GM23338 (cell line): ENCODE results near the gene KSR2. TPM values are rescaled to one million over a fixed set of nuclear protein-coding genes. Genes with fewer than 3 reads are reported as not detected.

Experiments used
- ATAC-seq: fragments of 200-7000 bp; cut with Tn5 transposase; 3 replicates; pipeline ENCODE4 v1.9.1; 2020
- DNase-seq: peaks from one replicate; pipeline ENCODE4 v3.0.0-alpha.2; 2015; ENCODE audit warnings: low spot score
- H2AFZ ChIP-seq: fragments of 200-600 bp; sonication (generic); 2 replicates; pipeline ENCODE4 v1.8.0; 2016; ENCODE audit warnings: antibody characterized with exemption, mild to moderate bottlenecking, moderate library complexity
- H3F3A ChIP-seq: fragments of 200-600 bp; sonication (generic); replicated peaks from 2 replicates; pipeline ENCODE4 v1.8.0; 2017; ENCODE audit warnings: antibody characterized with exemption, mixed run types, low read depth
- H3K27ac ChIP-seq: fragments of 200-600 bp; sonication (generic); 2 replicates; pipeline ENCODE4 v1.6.1; 2016; ENCODE audit warnings: low read depth
- H3K27me3 ChIP-seq: fragments of 200-600 bp; sonication (generic); 2 replicates; pipeline ENCODE4 v1.8.0; 2016; ENCODE audit warnings: mild to moderate bottlenecking, mixed run types, moderate library complexity; ENCODE audit not compliant: insufficient read depth
- H3K36me3 ChIP-seq: fragments of 200-600 bp; sonication (generic); 2 replicates; pipeline ENCODE4 v1.8.0; 2016; ENCODE audit warnings: mild to moderate bottlenecking; ENCODE audit not compliant: insufficient read depth
- H3K4me1 ChIP-seq: fragments of 200-600 bp; sonication (generic); 2 replicates; pipeline ENCODE4 v1.8.0; 2016; ENCODE audit warnings: mild to moderate bottlenecking, moderate library complexity; ENCODE audit not compliant: insufficient read depth
- H3K4me2 ChIP-seq: fragments of 200-600 bp; sonication (generic); 2 replicates; pipeline ENCODE4 v1.7.1; 2017; ENCODE audit warnings: mixed run types
- H3K4me3 ChIP-seq: fragments of 200-600 bp; sonication (generic); 2 replicates; pipeline ENCODE4 v1.6.1; 2016; ENCODE audit warnings: mixed run types
- H3K79me2 ChIP-seq: fragments of 200-600 bp; sonication (generic); replicated peaks from 2 replicates; pipeline ENCODE4 v1.8.0; 2017; ENCODE audit warnings: mild to moderate bottlenecking; ENCODE audit not compliant: insufficient read depth
- H3K9me2 ChIP-seq: fragments of 200-600 bp; sonication (generic); 2 replicates; pipeline ENCODE4 v1.8.0; 2017; ENCODE audit not compliant: insufficient read depth
- H4K20me1 ChIP-seq: fragments of 200-600 bp; sonication (generic); replicated peaks from 2 replicates; pipeline ENCODE4 v1.8.0; 2017; ENCODE audit warnings: mild to moderate bottlenecking; ENCODE audit not compliant: insufficient read depth
- H3K27ac Mint-ChIP-seq: 2 replicates; pipeline ENCODE4 v1.8.0; 2020; ENCODE audit warnings: inconsistent platforms, mild to moderate bottlenecking, moderate library complexity, mixed read lengths
- H3K27me3 Mint-ChIP-seq: 3 replicates; pipeline ENCODE4 v1.8.0; 2022; ENCODE audit warnings: low read depth, mild to moderate bottlenecking, moderate library complexity, mixed read lengths, inconsistent platforms; ENCODE audit not compliant: insufficient read depth, poor library complexity
- H3K36me3 Mint-ChIP-seq: 3 replicates; pipeline ENCODE4 v1.8.0; 2021; ENCODE audit warnings: low read depth, mild to moderate bottlenecking, inconsistent platforms, moderate library complexity, mixed read lengths
- H3K4me1 Mint-ChIP-seq: 3 replicates; pipeline ENCODE4 v1.8.0; 2020; ENCODE audit warnings: mild to moderate bottlenecking, inconsistent platforms, mixed read lengths
- H3K4me3 Mint-ChIP-seq: 3 replicates; pipeline ENCODE4 v1.8.0; 2021; ENCODE audit warnings: moderate library complexity, mild to moderate bottlenecking, inconsistent platforms, mixed read lengths
- H3K9me3 Mint-ChIP-seq: 3 replicates; pipeline ENCODE4 v1.8.0; 2020; ENCODE audit warnings: moderate library complexity, mild to moderate bottlenecking, inconsistent platforms, mixed read lengths
- CREB1 ChIP-seq: fragments of 250-450 bp; sonication (Bioruptor Pico); IDR thresholded peaks from 2 replicates; pipeline ENCODE4 v1.5.0; 2020; ENCODE audit warnings: low read depth, mild to moderate bottlenecking, moderate library complexity
- EZH2 ChIP-seq: fragments of 200-600 bp; sonication (generic); IDR thresholded peaks from one replicate; pipeline ENCODE4 v1.8.0; 2017; ENCODE audit warnings: antibody characterized with exemption, mild to moderate bottlenecking, low read depth; ENCODE audit not compliant: unreplicated experiment
- EZH2phosphoT487 ChIP-seq: fragments of 200-600 bp; sonication (generic); IDR thresholded peaks from one replicate; pipeline ENCODE4 v1.8.1; 2018; ENCODE audit warnings: antibody characterized with exemption; ENCODE audit not compliant: unreplicated experiment
- JUNB ChIP-seq: IDR thresholded peaks from one replicate; pipeline ENCODE4 v1.6.1; 2016; ENCODE audit warnings: antibody characterized with exemption; ENCODE audit not compliant: unreplicated experiment
- NANOG ChIP-seq: IDR thresholded peaks from 2 replicates; pipeline ENCODE4 v1.6.1; 2016; ENCODE audit warnings: antibody characterized with exemption, borderline replicate concordance
- POLR2AphosphoS5 ChIP-seq: IDR thresholded peaks from 2 replicates; pipeline ENCODE4 v1.6.1; 2016; ENCODE audit warnings: antibody characterized with exemption, low read depth
- REST ChIP-seq: IDR thresholded peaks from one replicate; pipeline ENCODE4 v1.6.1; 2018; ENCODE audit warnings: antibody characterized with exemption; ENCODE audit not compliant: unreplicated experiment
- STAT1 ChIP-seq: IDR thresholded peaks from one replicate; pipeline ENCODE4 v1.6.1; 2016; ENCODE audit warnings: antibody characterized with exemption; ENCODE audit not compliant: unreplicated experiment
- ZNF114 ChIP-seq: fragments of 250-450 bp; sonication (Bioruptor Pico); IDR thresholded peaks from 2 replicates; pipeline ENCODE4 v1.5.0; 2020; ENCODE audit warnings: mild to moderate bottlenecking, moderate library complexity
- ZNF331 ChIP-seq: fragments of 250-450 bp; sonication (Bioruptor Pico); IDR thresholded peaks from 2 replicates; pipeline ENCODE4 v1.5.0; 2020; ENCODE audit warnings: low read depth, mild to moderate bottlenecking, moderate library complexity
- ZNF462 ChIP-seq: fragments of 250-450 bp; sonication (Bioruptor Pico); IDR thresholded peaks from 2 replicates; pipeline ENCODE4 v1.5.0; 2020; ENCODE audit warnings: mild to moderate bottlenecking, moderate library complexity
- polyA plus RNA-seq: library from polyadenylated mRNA; unstranded; fragments of >200 nt; fragmentation: Nextera tagmentation; extraction: Ambion mirVana; gene quantifications from 2 replicates; pipeline ENCODE4 v1.2.1, GENCODE V29; 2016
- total RNA-seq: library from RNA; depleted of rRNA; stranded (reverse); fragments of >200 nt; shearing (Covaris generic); gene quantifications from 2 replicates; pipeline ENCODE4 v1.2.3, GENCODE V29; 2014
- TF ChIP-seq, protein P1 (sequence below): IDR thresholded peaks from 2 replicates; pipeline ENCODE4 v1.6.1; 2016; ENCODE audit warnings: antibody characterized with exemption
- TF ChIP-seq, protein P2 (sequence below), 2 experiments: fragments of 200-600 bp in 1 of 2; sonication (generic) in 1 of 2; conservative IDR thresholded peaks; 2 replicates each; pipeline versions ENCODE4 v1.5.1 to v1.6.1; 2016 to 2017; ENCODE audit warnings: antibody characterized with exemption in 2 of 2, low read depth in 2 of 2, mild to moderate bottlenecking in 2 of 2, moderate library complexity in 1 of 2

KSR2 gene
- total and polyA plus RNA-seq, 2 experiments from 2014 or later, result 1.1 to 2.7 TPM

DNA sequence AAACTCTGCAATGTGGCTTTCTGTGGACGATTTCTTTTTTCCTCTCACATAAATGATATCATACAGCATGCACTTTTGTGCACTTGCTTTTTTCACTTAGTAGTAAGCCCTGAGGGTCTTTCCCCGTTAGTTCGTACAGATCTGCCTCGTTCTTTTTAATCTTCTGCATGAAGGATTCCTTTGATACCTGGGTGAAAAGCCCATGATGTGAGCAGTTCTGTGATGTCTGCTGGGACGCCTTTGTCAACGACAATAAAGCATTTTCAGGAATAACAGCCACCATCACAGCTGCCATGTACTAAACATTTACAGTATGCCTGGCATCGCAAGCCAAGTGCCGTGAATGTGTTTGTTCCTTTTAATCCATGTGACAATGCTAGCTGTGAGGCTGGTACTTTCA, 99.2 kb downstream of the KSR2 start:
- H3K27ac Mint-ChIP-seq, result no peak overlapping the region
- H3K27me3 ChIP-seq, result no peaks in the 10 kb centered on the region
- H3K9me3 Mint-ChIP-seq, result peaks cover 6% of the 10 kb centered on the region; the same call in 2 of the 3 replicates
- TF ChIP-seq POLR2AphosphoS5, result no peak
- TF ChIP-seq, protein P1, sequence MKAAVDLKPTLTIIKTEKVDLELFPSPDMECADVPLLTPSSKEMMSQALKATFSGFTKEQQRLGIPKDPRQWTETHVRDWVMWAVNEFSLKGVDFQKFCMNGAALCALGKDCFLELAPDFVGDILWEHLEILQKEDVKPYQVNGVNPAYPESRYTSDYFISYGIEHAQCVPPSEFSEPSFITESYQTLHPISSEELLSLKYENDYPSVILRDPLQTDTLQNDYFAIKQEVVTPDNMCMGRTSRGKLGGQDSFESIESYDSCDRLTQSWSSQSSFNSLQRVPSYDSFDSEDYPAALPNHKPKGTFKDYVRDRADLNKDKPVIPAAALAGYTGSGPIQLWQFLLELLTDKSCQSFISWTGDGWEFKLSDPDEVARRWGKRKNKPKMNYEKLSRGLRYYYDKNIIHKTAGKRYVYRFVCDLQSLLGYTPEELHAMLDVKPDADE, result no peak
- TF ChIP-seq EZH2phosphoT487, result no peak
- no peak for TF ChIP-seq NANOG
- no peak for TF ChIP-seq JUNB
- TF ChIP-seq EZH2, result no peak
- TF ChIP-seq, protein P2, sequence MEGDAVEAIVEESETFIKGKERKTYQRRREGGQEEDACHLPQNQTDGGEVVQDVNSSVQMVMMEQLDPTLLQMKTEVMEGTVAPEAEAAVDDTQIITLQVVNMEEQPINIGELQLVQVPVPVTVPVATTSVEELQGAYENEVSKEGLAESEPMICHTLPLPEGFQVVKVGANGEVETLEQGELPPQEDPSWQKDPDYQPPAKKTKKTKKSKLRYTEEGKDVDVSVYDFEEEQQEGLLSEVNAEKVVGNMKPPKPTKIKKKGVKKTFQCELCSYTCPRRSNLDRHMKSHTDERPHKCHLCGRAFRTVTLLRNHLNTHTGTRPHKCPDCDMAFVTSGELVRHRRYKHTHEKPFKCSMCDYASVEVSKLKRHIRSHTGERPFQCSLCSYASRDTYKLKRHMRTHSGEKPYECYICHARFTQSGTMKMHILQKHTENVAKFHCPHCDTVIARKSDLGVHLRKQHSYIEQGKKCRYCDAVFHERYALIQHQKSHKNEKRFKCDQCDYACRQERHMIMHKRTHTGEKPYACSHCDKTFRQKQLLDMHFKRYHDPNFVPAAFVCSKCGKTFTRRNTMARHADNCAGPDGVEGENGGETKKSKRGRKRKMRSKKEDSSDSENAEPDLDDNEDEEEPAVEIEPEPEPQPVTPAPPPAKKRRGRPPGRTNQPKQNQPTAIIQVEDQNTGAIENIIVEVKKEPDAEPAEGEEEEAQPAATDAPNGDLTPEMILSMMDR (conservative IDR thresholded peaks at IDR 0.05; ENCODE audit: low read depth in 2 of 2), result no peak
- TF ChIP-seq REST, result no peak
- no peak for TF ChIP-seq CREB1 (CRISPR knock-in tag)
- no peak for TF ChIP-seq ZNF331
- no peak for TF ChIP-seq ZNF114 (CRISPR knock-in tag)
- no peak for TF ChIP-seq ZNF462
- no peak for TF ChIP-seq STAT1
- no peak overlapping the region for H3K4me3 Mint-ChIP-seq
- no peaks in the 10 kb centered on the region for H3K36me3 ChIP-seq
- no peak overlapping the region for H3K4me3 ChIP-seq
- no peak overlapping the region for H3K27ac ChIP-seq
- ATAC-seq (no peak), DNase-seq (no peak)
- no peak overlapping the region for H2AFZ ChIP-seq
- peaks cover 7% of the 10 kb centered on the region for H3K27me3 Mint-ChIP-seq
- no peak overlapping the region for H3K4me2 ChIP-seq
- H3K36me3 Mint-ChIP-seq, result no peaks in the 10 kb centered on the region
- H3K4me1 Mint-ChIP-seq, result no peaks in the 10 kb centered on the region
- no peaks in the 10 kb centered on the region for H4K20me1 ChIP-seq
- no peaks in the 10 kb centered on the region for H3F3A ChIP-seq
- H3K4me1 ChIP-seq, result no peaks in the 10 kb centered on the region
- H3K79me2 ChIP-seq, result no peaks in the 10 kb centered on the region
- no peaks in the 10 kb centered on the region for H3K9me2 ChIP-seq
